ENCODE data around the gene FOXP1. TPM values are rescaled to one million over a fixed set of nuclear protein-coding genes. Genes with fewer than 3 reads are reported as not detected.

Gene FOXP1
- total RNA-seq, 1 donor from 2014 or later, result 71.3 TPM

DNA sequence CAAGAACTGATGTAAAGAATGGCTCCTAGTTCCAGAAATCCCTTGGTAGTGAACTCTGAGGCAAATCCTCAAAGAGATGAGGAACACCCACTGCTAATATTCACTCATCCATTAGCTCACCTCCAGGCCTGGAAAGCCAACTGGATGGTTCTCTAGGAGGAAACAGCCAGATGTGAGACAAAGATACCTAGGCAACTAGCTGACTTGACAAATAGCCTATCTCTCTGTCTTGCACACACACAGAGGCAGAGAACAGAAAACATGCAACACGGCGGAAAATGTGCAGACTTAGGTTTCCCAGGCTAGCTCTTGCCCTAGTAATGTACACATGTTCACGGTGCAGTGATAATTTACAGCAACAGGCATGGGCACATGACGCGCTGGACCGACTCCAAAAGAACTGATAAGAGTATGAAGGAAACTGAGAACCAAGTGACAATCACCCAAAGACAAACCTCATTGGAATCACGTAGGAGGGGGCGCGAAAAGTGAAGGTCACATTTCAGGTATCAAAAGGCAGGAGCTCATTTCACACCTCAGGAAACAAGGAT lies 318.1 kb downstream of the FOXP1 start:
- H3K27me3 Mint-ChIP-seq (ENCODE audit: unreplicated experiment), result peaks cover 4% of the 10 kb centered on the region
- H3K4me1 Mint-ChIP-seq (ENCODE audit: unreplicated experiment), result no peaks in the 10 kb centered on the region
- no peak for DNase-seq (ENCODE audit: low spot score)
- no peak overlapping the region for H3K27ac Mint-ChIP-seq (ENCODE audit: unreplicated experiment)
- TF ChIP-seq, protein P1, sequence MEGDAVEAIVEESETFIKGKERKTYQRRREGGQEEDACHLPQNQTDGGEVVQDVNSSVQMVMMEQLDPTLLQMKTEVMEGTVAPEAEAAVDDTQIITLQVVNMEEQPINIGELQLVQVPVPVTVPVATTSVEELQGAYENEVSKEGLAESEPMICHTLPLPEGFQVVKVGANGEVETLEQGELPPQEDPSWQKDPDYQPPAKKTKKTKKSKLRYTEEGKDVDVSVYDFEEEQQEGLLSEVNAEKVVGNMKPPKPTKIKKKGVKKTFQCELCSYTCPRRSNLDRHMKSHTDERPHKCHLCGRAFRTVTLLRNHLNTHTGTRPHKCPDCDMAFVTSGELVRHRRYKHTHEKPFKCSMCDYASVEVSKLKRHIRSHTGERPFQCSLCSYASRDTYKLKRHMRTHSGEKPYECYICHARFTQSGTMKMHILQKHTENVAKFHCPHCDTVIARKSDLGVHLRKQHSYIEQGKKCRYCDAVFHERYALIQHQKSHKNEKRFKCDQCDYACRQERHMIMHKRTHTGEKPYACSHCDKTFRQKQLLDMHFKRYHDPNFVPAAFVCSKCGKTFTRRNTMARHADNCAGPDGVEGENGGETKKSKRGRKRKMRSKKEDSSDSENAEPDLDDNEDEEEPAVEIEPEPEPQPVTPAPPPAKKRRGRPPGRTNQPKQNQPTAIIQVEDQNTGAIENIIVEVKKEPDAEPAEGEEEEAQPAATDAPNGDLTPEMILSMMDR (IDR thresholded peaks at IDR 0.05; ENCODE audit: unreplicated experiment), result no peak
- no peaks in the 10 kb centered on the region for H3K9me3 Mint-ChIP-seq (ENCODE audit: unreplicated experiment)
- no peaks in the 10 kb centered on the region for H3K36me3 Mint-ChIP-seq (ENCODE audit: low read depth, unreplicated experiment)
- no peak overlapping the region for H3K4me3 Mint-ChIP-seq (ENCODE audit: unreplicated experiment)

DNA sequence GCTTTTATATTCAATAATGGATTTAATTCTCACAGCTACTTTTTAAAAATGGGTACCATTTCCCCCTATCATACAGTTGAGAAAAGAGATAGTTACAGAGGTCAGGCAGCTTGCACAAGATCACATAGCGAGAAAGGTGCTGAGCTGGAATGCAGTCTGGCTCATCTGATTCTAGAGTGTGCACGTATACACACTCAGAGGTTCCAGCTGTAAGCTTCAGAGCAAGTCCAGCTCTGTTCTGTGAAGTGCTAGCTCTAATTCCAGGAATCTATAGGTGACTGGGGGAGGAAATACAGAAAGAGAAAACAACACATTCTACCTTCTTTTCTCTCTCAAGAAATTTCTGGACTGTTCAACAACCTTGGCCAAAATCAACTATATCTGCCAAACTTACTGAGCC lies 318.7 kb downstream of the FOXP1 start:
- Mint-ChIP-seq H3K27ac (ENCODE audit: unreplicated experiment) (no peak overlapping the region), H3K4me1 (ENCODE audit: unreplicated experiment) (no peaks in the 10 kb centered on the region), H3K27me3 (ENCODE audit: unreplicated experiment) (peaks cover 4% of the 10 kb centered on the region), H3K36me3 (ENCODE audit: low read depth, unreplicated experiment) (no peaks in the 10 kb centered on the region), H3K4me3 (ENCODE audit: unreplicated experiment) (no peak overlapping the region), H3K9me3 (ENCODE audit: unreplicated experiment) (no peaks in the 10 kb centered on the region)
- TF ChIP-seq, protein P1 (IDR thresholded peaks at IDR 0.05; ENCODE audit: unreplicated experiment), result no peak
- DNase-seq (ENCODE audit: low spot score), result no peak

DNA sequence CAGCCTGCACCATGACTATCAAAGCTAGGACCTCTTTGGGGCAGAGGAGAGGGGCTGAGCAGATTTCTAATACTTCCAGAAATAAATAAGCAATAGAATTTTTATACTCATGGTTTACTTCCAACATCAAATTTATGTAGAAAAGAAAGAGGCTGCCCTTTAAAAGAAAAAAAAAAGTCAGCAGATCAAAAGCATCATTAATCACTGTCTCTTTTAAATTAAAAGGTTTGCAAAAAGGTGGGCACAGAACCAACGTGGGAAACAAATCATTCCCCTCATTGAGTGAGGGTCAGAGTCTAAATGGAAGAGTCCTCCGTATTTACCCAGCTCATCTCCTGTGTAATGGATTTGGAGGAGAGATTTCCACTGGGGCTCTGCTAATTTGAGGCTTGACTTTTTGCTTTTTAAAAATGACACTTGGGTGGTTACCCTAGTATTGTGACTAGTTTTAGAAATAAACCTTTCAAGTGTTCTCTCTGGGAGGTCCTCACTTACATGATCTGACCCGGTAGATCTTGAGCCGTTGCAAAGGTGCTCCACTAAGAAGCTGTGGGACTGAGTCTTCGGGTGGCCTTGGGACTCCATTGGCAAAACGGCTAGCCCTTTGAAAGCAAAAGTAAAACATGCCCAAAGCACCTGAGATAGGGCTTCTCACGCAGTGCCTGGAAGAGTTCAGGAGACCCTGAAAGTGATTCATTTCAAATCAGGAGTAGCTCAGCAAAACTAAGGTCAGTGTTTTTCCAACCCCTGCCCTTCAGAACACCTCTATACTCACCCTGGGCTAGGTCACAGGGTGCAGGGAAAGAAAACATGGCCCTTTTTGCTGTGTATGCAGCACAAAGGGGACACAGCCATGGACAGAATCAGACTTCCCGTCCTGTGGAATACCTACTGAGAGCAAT lies 320.9 kb downstream of the FOXP1 start:
- Mint-ChIP-seq H3K27ac (ENCODE audit: unreplicated experiment) (no peak overlapping the region), H3K36me3 (ENCODE audit: low read depth, unreplicated experiment) (no peaks in the 10 kb centered on the region), H3K27me3 (ENCODE audit: unreplicated experiment) (peaks cover 8% of the 10 kb centered on the region), H3K4me3 (ENCODE audit: unreplicated experiment) (no peak overlapping the region), H3K4me1 (ENCODE audit: unreplicated experiment) (peaks cover 13% of the 10 kb centered on the region), H3K9me3 (ENCODE audit: unreplicated experiment) (no peaks in the 10 kb centered on the region)
- DNase-seq (ENCODE audit: low spot score), result no peak
- TF ChIP-seq, protein P1 (IDR thresholded peaks at IDR 0.05; ENCODE audit: unreplicated experiment), result no peak

DNA sequence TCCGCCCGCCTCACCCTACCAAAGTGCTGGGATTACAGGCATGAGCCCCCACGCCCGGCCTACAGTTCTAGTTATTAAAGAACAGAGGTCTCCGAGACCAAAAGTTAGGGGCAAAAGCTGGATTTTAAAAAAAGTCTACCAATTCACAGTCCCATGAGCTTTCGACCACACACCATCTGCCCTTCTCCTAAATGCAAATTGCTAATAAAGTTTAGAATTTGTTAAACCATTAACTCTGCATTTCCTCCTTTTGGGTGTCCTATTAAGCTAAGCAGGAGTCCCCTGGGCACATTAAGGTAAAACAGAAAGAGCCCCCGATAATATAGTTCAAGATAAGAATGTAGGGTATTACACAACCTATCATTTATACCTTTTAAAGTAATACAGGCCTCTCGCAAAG lies 322.7 kb downstream of the FOXP1 start:
- TF ChIP-seq, protein P1 (IDR thresholded peaks at IDR 0.05; ENCODE audit: unreplicated experiment), result no peak
- Mint-ChIP-seq H3K4me1 (ENCODE audit: unreplicated experiment) (peaks cover 14% of the 10 kb centered on the region), H3K27me3 (ENCODE audit: unreplicated experiment) (peaks cover 8% of the 10 kb centered on the region), H3K27ac (ENCODE audit: unreplicated experiment) (no peak overlapping the region), H3K9me3 (ENCODE audit: unreplicated experiment) (no peaks in the 10 kb centered on the region), H3K36me3 (ENCODE audit: low read depth, unreplicated experiment) (no peaks in the 10 kb centered on the region), H3K4me3 (ENCODE audit: unreplicated experiment) (no peak overlapping the region)
- DNase-seq (ENCODE audit: low spot score), result no peak

DNA sequence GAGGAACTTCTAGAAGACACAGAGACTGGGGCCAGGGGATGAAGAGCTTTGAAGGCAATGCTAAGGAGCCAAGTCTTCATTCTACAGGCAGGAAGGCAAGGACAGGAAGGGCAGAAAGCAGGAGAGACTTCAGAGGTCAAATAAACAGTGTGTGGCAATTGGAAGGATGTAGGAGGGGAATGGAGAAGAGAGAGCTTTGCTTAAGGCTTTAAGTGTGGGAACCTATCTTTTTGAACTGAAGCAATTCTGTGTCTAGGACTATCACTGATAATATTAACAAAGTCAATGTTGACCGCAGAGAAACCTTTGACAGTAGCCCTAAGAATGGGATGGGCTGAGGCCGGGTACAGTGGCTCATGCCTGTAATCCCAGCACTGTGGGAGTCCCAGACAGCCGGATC lies 325.0 kb downstream of the FOXP1 start:
- Mint-ChIP-seq H3K4me1 (ENCODE audit: unreplicated experiment) (peaks cover 14% of the 10 kb centered on the region), H3K27ac (ENCODE audit: unreplicated experiment) (no peak overlapping the region), H3K27me3 (ENCODE audit: unreplicated experiment) (peaks cover 4% of the 10 kb centered on the region), H3K36me3 (ENCODE audit: low read depth, unreplicated experiment) (no peaks in the 10 kb centered on the region), H3K4me3 (ENCODE audit: unreplicated experiment) (no peak overlapping the region), H3K9me3 (ENCODE audit: unreplicated experiment) (no peaks in the 10 kb centered on the region)
- TF ChIP-seq, protein P1 (IDR thresholded peaks at IDR 0.05; ENCODE audit: unreplicated experiment), result no peak
- DNase-seq (ENCODE audit: low spot score), result no peak
